Gastroesophageal sphincter (tissue), 4 donors: ENCODE measurements around the gene SERGEF. TPM values are rescaled to one million over a fixed set of nuclear protein-coding genes. Genes with fewer than 3 reads are reported as not detected.

Experiments used
- ATAC-seq: fragments of 150-250 bp; one replicate; pipeline ENCODE4 v1.9.1; 2016; ENCODE audit warnings: mild to moderate bottlenecking, moderate library complexity
- H3K27ac ChIP-seq, 4 donors: fragments of 200-600 bp; sonication (generic) in 3 of 4; 1 replicate in 3 of 4; 2 replicates in 1 of 4; pipeline ENCODE4 v1.5.1; 2016 to 2019
- H3K27me3 ChIP-seq: fragments of 200-600 bp; sonication (generic); one replicate; pipeline ENCODE4 v1.5.1; 2019
- H3K36me3 ChIP-seq, 2 donors: fragments of 200-600 bp; sonication (generic); one replicate each; pipeline ENCODE4 v1.5.1; 2019; ENCODE audit warnings: control low read depth in 1 of 2
- H3K4me1 ChIP-seq, 3 donors: fragments of 200-600 bp; sonication (generic); 1 replicate in 2 of 3; 2 replicates in 1 of 3; pipeline ENCODE4 v1.5.1; 2016 to 2019; ENCODE audit warnings: control low read depth in 2 of 3
- H3K4me3 ChIP-seq, 2 donors: fragments of 200-600 bp; sonication (generic); one replicate each; pipeline ENCODE4 v1.5.1; 2019; ENCODE audit warnings: mild to moderate bottlenecking in 1 of 2, moderate library complexity in 1 of 2
- H3K9me3 ChIP-seq, 3 donors: fragments of 200-600 bp; sonication (generic); one replicate each; pipeline ENCODE4 v1.5.1; 2017 to 2019; ENCODE audit warnings: control low read depth in 2 of 3
- EP300 ChIP-seq: sonication (generic); formaldehyde crosslinking; IDR thresholded peaks from one replicate; pipeline ENCODE4 v1.6.1; 2017; ENCODE audit warnings: antibody characterized with exemption, mild to moderate bottlenecking
- POLR2A ChIP-seq, 2 donors: fragments of 450-650 bp; IDR thresholded peaks; one replicate each; pipeline ENCODE4 v1.6.1; 2017; ENCODE audit warnings: antibody characterized with exemption in 2 of 2, mild to moderate bottlenecking in 2 of 2, moderate library complexity in 1 of 2
- POLR2AphosphoS5 ChIP-seq: sonication (generic); formaldehyde crosslinking; IDR thresholded peaks from one replicate; pipeline ENCODE4 v1.6.1; 2017; ENCODE audit warnings: antibody characterized with exemption
- WGBS, 2 donors: methylation state at CpG; one replicate each; pipeline ENCODE4 v1.1.5; 2018; ENCODE audit warnings: low coverage in 1 of 2; 5-methylcytosine and 5-hydroxymethylcytosine counted together
- total RNA-seq, 4 donors: library from RNA; depleted of rRNA; stranded (reverse); fragments of >200 nt; gene quantifications; one replicate each; pipeline ENCODE4 v1.1.0, GENCODE V29; 2016
- TF ChIP-seq, protein P1 (sequence below), 4 experiments: fragments of 200-600 bp in 2 of 4; fragments of 450-650 bp in 2 of 4; sonication (generic) in 1 of 4; IDR thresholded peaks; one replicate each; pipeline ENCODE4 v1.5.1; 2017 to 2019; ENCODE audit warnings: antibody characterized with exemption in 4 of 4, mild to moderate bottlenecking in 2 of 4, moderate library complexity in 2 of 4

The SERGEF gene
- total RNA-seq, 4 donors from 2014 or later, result 35.5 to 42.5 (median 36.3) TPM

DNA sequence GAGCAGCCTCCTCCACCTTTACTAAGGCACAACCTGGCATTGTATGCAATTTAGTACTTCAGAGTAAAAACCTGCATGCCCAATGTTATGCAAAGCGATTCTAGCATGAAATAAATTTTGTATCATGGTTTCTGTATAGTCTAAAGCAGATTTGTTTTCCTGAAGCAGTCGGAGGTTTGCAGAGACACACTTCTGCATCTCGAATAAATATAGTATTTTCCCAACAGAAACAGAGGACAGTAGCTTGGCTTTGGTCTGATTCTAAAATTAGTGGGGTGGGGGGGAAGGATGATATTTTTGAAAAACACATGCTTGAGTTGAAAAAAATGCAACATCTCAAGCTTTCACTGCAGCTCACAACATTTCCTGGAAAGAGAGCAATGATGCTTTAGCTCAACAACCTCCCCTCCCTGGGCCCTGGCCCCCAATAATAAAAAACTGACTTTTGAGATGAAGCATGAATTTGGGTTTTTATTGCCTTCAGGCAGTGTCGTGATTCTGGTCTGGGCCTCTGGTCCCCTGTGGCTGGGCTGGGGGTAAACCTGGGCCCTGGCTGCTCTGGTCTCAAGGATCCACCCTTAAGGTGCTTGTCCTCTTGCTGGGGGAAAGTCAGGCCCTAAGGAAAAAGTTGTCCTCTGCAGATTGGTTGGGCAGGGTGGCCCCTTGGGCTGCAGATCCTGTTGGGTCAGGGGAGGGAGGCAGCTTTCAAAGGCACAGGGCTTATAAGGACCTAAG, 230.1 kb downstream of the SERGEF start:
- no peaks in the 10 kb centered on the region for H3K4me1 ChIP-seq
- no peak for ATAC-seq
- H3K9me3 ChIP-seq, result no peaks in the 10 kb centered on the region
- H3K36me3 ChIP-seq, result peaks cover 0 to 9% of the 10 kb centered on the region in 2 donors
- no peak overlapping the region for H3K4me3 ChIP-seq
- TF ChIP-seq, protein P1, sequence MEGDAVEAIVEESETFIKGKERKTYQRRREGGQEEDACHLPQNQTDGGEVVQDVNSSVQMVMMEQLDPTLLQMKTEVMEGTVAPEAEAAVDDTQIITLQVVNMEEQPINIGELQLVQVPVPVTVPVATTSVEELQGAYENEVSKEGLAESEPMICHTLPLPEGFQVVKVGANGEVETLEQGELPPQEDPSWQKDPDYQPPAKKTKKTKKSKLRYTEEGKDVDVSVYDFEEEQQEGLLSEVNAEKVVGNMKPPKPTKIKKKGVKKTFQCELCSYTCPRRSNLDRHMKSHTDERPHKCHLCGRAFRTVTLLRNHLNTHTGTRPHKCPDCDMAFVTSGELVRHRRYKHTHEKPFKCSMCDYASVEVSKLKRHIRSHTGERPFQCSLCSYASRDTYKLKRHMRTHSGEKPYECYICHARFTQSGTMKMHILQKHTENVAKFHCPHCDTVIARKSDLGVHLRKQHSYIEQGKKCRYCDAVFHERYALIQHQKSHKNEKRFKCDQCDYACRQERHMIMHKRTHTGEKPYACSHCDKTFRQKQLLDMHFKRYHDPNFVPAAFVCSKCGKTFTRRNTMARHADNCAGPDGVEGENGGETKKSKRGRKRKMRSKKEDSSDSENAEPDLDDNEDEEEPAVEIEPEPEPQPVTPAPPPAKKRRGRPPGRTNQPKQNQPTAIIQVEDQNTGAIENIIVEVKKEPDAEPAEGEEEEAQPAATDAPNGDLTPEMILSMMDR (IDR thresholded peaks at IDR 0.05), result no peak
- TF ChIP-seq EP300 (no peak), POLR2AphosphoS5 (no peak), POLR2A (IDR thresholded peaks at IDR 0.05) (no peak)
- WGBS, 2 donors, result 51 to 79% methylated on average over 2 to 4 of the region's 4 CpGs
- no peak overlapping the region for H3K27ac ChIP-seq
- H3K27me3 ChIP-seq, result no peaks in the 10 kb centered on the region

DNA sequence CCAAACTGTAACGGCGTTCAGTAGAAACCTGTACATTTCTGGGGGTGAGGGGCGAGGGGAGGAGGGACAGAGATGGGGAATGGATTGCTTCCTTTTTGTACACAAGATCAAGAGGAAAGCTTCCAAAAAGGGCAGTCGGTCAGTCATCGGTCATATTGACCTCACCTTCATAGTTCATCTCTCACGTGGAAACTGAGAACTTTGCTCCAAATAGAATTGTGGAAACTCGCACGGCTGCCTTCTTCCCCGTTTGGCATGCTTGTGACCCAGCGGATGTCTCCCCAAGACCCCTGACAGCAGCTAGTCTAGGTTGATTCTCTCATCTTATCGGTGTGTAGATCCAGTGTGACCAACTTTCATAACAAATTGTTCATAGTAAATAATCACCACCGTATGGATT, 230.7 kb downstream of the SERGEF start:
- H3K4me1 ChIP-seq, result no peaks in the 10 kb centered on the region
- peaks cover 0 to 9% of the 10 kb centered on the region in 2 donors for H3K36me3 ChIP-seq
- TF ChIP-seq POLR2AphosphoS5 (no peak), EP300 (no peak), POLR2A (IDR thresholded peaks at IDR 0.05) (no peak)
- TF ChIP-seq, protein P1 (IDR thresholded peaks at IDR 0.05), result no peak
- H3K27me3 ChIP-seq, result no peaks in the 10 kb centered on the region
- no peaks in the 10 kb centered on the region for H3K9me3 ChIP-seq
- no peak overlapping the region for H3K4me3 ChIP-seq
- no peak for ATAC-seq
- WGBS, 2 donors, result 83 to 88% methylated on average over 11 to 12 of the region's 12 CpGs
- no peak overlapping the region for H3K27ac ChIP-seq

DNA sequence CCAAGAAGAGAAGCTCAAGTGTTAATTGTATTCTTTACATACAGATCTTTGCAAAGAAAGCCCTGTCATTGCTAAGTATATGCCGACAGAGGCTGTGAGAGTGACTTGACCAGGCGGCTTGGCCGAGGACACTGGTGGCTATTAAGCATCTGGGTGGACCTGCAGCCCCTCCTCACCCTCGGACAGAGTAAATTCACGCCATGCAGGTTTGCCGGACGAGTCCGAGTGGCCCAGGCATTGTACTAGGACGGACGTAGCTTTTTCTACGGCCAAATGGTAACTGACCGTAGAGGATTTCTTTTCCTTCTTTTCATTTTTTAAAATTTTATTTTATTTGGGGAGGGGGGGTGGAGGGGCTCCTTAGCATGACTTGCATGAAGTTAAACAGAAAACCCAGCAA, 231.2 kb downstream of the SERGEF start:
- 89 to 100% methylated on average over 2 to 12 of the region's 12 CpGs for WGBS, 2 donors

DNA sequence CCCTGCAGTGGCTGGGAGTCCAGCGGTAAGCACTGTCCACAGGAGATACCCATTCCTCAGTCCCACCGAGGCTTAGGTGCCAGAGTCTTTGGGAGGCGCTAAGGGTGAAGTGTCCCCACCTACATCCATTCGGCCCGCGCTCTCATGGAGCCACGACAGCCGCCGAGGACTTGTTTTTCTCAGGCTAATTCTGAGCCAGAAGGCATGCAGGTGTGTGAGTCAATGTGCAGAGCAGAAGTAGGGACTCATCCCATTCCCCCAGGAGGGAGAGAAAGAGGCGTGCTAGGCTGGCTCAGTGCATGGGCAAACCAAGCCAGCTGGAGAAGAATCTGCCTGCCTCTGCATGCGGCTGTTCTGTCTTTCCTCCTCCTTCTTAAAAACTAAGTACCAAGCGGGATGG, 231.6 kb downstream of the SERGEF start:
- ATAC-seq, result no peak
- Histone ChIP-seq H3K27me3 (no peaks in the 10 kb centered on the region), H3K9me3 (no peaks in the 10 kb centered on the region), H3K4me1 (no peaks in the 10 kb centered on the region), H3K27ac (no peak overlapping the region), H3K36me3 (peaks cover 0 to 6% of the 10 kb centered on the region in 2 donors), H3K4me3 (no peak overlapping the region)
- TF ChIP-seq, protein P1 (IDR thresholded peaks at IDR 0.05), result no peak
- no peak for TF ChIP-seq EP300
- no peak for TF ChIP-seq POLR2AphosphoS5
- TF ChIP-seq POLR2A (IDR thresholded peaks at IDR 0.05), result no peak
- 74 to 94% methylated on average over 2 to 7 of the region's 12 CpGs for WGBS, 2 donors

More for the DNA sequence above, 231.2 kb downstream of the SERGEF start:
- peaks cover 0 to 9% of the 10 kb centered on the region in 2 donors for H3K36me3 ChIP-seq
- no peaks in the 10 kb centered on the region for H3K27me3 ChIP-seq
- no peaks in the 10 kb centered on the region for H3K4me1 ChIP-seq
- H3K9me3 ChIP-seq, result no peaks in the 10 kb centered on the region
- TF ChIP-seq POLR2AphosphoS5 (no peak), EP300 (no peak), POLR2A (IDR thresholded peaks at IDR 0.05) (no peak)
- TF ChIP-seq, protein P1 (IDR thresholded peaks at IDR 0.05), result no peak
- H3K4me3 ChIP-seq, result no peak overlapping the region
- no peak for ATAC-seq
- H3K27ac ChIP-seq, result no peak overlapping the region

DNA sequence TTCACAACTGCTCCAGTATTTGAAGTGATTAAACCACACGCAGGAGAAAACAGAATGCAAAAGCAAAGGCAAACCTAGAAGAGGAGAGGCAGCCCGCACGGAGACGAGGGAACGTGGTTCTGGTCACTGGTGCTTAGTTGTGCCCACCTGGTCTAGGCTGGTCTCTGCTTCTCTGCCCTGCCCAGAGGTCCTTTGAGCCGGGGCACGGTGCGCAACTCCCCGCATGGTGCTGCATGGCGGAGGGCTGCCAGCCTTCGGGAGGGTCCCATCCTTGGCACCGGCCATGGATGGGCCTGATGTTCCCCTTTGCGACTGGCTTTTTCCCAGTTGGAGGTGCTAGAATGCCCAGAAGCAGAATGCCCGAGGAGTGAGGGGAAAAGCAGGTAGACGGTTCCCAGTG, 232.2 kb downstream of the SERGEF start:
- TF ChIP-seq, protein P1 (IDR thresholded peaks at IDR 0.05), result no peak
- TF ChIP-seq POLR2A (IDR thresholded peaks at IDR 0.05), result no peak
- TF ChIP-seq EP300, result no peak
- no peak for TF ChIP-seq POLR2AphosphoS5
- ATAC-seq, result no peak
- WGBS, 2 donors, result 80 to 96% methylated on average over 2 to 12 of the region's 15 CpGs

More for the DNA sequence above, 232.2 kb downstream of the SERGEF start:
- Histone ChIP-seq H3K9me3 (no peaks in the 10 kb centered on the region), H3K27ac (no peak overlapping the region), H3K27me3 (no peaks in the 10 kb centered on the region), H3K36me3 (peaks cover 0 to under 1% of the 10 kb centered on the region in 2 donors), H3K4me1 (no peaks in the 10 kb centered on the region), H3K4me3 (no peak overlapping the region)
